ENCODE measurements around the gene NFATC2. TPM values are rescaled to one million over a fixed set of nuclear protein-coding genes. Genes with fewer than 3 reads are reported as not detected.

The NFATC2 gene
- total RNA-seq, 1 donor from 2014 or later = not detected

DNA sequence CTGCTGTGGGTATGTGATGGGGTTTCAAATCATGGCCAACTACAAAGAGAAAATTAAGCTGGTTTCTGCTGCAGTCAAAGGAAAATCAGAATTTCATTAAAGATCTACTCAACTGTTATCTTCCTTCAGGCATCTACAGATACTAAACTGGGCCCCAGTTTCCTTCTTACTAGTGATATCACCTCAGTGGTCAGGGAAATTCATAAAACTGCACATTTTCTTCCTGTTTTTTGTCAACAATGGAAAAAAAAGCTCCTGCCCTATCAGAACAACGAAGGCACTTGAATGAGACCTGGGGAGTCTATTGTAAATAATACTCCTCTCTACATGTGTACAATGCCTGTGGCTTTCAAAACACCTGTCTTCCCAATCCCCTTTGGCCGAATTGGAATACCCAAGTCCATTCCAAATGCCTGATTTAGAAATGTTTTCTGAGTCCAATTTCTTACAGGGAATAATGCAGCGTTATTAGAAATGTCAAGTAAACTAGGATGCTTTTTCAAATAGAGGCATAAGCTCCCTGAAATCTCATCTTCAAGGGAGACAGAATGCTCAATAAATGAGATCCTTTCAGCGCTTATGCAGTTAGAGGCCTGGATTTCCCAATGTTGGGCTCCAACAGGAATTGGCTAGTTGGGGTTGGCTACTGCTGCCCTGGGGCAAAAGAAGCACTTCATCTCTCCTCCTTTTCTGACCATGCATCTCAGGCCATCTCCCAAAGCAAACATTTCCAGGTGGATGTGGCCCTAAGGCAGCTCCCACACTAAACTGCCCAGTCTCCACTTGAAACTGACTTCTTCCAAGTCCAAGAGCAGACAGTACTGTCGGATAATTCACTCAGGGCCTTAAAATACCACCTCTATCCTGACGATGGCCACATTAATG lies 143.3 kb downstream of the NFATC2 start:
- no peak for DNase-seq (ENCODE audit: low read depth)

DNA sequence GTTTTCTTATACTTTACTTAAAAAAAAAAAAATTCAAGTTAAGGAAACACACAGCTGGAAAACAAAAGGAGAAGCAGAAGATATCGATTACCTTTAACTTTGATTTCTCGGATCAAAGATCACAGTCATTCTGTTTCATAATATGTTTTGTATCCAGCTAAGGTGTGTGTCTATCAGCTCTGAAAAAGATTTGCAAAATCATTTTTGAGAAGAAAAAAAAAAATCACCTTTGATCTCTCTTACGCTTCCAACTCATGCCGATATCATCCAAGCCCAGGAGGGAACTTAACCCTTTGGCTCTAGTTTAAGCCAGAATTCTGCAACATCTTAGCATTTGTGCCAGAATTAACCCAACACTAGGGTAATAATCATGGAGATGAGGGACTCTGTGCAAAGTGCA lies 144.0 kb downstream of the NFATC2 start:
- no peak for DNase-seq (ENCODE audit: low read depth)

- no peak for DNase-seq (ENCODE audit: low read depth)
Observed at GRCh38 chr20:51398083-51398482, 144.4 kb downstream of the NFATC2 start.

DNA sequence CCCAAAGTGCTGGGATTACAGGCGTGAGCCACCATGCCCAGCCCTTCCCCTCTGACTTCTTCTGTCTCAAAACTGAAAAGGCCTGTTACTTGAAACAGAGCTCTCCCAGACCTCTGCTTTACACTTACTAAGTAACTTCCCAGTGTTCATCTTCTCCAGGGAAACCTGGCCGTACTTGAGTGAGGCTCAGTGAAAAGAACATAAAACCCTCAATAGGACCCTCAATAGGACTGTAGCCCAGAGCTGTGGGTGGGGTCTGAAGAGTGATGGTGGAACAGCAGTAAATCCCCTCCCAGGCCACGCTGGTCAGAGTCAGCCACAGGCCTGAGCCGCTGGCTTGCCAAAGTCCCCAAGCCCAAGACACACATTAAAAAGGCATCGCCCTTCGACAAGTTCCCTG lies 145.4 kb downstream of the NFATC2 start:
- no peak for DNase-seq (ENCODE audit: low read depth)

DNA sequence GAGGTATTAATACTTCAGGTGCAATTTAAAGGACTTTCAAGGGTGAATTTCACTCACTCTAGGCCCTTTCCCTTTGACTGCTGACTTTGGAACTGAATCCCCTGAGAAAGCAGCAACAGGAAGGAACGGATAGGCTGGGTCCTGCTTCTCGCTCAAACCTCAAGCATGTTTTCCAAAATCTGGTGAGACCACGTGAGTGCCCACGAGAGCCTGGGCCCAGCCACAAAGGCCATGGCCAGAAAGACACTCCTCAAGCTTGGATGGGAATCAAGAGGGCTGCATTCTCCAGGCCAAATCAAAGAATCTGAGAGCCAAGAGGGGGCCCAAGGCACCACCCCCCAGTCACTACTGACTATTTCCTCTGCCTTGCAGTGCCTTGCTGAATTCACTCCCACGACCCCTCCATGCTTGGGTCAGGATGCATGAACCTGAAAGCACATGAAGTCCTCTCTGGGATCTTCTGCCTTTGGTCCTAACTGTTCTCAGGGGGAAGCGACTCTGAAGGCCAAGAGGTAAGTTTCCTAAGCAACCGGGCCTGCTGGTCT lies 146.1 kb downstream of the NFATC2 start:
- DNase-seq (ENCODE audit: low read depth) = peak; percentile 24

DNA sequence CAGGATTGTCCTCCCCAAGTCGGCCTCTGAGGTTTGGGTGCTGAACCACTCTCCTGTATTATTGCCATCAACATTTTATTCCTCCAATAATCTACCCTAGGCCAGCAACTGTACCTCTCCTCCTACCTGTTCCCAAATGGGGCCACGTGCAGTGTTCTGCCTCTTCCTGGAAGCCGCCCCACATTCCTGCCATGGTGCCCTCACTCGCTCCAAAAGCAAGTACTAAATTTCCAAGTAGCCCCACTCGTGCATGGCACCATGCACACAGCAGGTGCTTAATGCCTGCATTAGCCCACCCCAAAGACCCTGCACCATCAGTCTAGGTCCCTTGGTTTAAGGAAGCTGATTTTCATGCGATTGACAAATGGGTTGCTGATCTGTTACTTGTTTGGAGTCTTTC lies 147.8 kb downstream of the NFATC2 start:
- DNase-seq (ENCODE audit: low read depth) = no peak

DNA sequence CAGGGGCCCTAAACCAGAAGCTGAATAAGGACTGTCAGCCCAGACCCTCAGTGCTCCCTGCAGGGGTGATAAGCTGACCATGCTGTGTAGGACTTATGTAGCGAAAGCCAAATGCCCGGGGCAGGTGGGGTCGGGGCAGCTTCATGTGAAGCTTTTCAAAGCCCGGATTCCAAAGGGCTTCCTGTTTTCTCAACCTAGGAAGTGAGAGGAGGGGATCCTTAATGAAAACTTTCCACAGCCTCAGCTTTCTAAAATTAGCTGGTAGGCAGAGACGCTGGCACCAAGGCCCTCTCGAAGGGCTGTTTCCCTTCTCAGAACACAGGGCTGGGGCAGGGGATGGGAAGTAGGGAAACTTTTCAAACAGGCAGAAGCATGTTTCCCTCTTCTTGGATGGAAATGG lies 148.9 kb downstream of the NFATC2 start:
- DNase-seq (ENCODE audit: low read depth) = no peak

- no peak for DNase-seq (ENCODE audit: low read depth)
Observed at GRCh38 chr20:51392614-51393186, 149.8 kb downstream of the NFATC2 start.

DNA sequence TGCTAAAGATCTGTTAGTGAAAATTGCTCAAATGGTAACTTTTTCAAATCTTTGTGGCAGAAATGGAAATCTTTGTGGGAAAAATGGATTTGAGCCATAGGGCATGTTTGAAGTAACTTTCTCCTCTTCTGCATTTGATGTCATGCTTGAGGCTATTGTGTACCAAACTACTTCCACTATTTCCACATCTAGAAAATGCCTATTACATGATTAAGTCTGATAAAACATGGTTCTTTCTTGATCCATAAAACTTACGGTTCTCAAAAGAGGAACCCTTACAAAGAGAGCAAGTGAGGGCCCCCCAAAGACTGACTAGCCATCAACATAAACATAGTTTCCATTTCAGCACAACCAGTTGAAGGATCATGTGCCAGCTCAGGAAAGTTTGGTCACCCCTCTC lies 150.6 kb downstream of the NFATC2 start:
- no peak for DNase-seq (ENCODE audit: low read depth)

GRCh38 chr20:51389543-51390264 lies 152.8 kb downstream of the NFATC2 start:
- no peak for DNase-seq (ENCODE audit: low read depth)

GRCh38 chr20:51388756-51389542 lies 153.6 kb downstream of the NFATC2 start:
- DNase-seq (ENCODE audit: low read depth) = no peak

GRCh38 chr20:51388227-51388626 lies 154.3 kb downstream of the NFATC2 start:
- no peak for DNase-seq (ENCODE audit: low read depth)

- no peak for DNase-seq (ENCODE audit: low read depth)
Observed at GRCh38 chr20:51387125-51387875, 155.2 kb downstream of the NFATC2 start.

DNA sequence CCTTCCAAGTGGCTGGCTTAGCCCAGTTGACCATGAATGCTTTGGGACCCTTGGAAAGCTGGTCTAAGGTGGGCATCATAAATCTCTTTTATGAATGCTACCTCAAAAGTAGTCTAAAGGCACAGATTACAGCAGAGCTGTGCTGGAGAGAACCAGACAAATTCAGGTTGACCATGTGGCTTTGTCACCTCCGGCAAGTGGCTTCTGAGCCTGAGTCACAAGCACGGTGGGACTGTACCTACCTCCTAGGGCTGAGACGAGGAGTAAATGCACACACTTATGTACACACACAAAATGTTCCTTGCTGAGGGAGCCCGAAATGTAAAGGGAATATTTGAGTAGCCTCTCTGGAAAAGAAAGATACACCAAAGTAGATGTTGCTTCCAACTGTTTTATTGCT lies 155.9 kb downstream of the NFATC2 start:
- DNase-seq (ENCODE audit: low read depth) = no peak

GRCh38 chr20:51385646-51386530 lies 156.6 kb downstream of the NFATC2 start:
- DNase-seq (ENCODE audit: low read depth) = peak; percentile 38

DNA sequence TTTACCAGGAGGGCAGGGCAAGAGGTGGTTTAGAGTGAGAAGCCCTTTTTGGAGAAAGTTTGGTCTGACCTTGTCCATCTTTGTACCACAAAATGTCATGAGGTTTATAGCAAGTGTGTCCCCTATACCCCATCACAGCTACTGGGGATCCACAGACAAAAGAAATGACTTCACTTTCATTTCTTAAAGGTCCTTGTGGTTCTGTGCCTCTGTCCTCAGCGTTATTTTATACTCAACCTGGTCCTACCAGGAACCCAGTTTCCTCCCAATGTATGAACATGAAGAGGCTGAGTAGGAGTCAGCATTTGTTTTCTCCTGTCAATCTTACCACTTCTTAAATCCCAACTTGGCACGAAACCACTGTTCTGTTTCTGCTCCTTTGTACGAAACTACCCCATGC lies 157.6 kb downstream of the NFATC2 start:
- DNase-seq (ENCODE audit: low read depth) = no peak

GRCh38 chr20:51383891-51384510 lies 158.5 kb downstream of the NFATC2 start:
- no peak for DNase-seq (ENCODE audit: low read depth)

DNA sequence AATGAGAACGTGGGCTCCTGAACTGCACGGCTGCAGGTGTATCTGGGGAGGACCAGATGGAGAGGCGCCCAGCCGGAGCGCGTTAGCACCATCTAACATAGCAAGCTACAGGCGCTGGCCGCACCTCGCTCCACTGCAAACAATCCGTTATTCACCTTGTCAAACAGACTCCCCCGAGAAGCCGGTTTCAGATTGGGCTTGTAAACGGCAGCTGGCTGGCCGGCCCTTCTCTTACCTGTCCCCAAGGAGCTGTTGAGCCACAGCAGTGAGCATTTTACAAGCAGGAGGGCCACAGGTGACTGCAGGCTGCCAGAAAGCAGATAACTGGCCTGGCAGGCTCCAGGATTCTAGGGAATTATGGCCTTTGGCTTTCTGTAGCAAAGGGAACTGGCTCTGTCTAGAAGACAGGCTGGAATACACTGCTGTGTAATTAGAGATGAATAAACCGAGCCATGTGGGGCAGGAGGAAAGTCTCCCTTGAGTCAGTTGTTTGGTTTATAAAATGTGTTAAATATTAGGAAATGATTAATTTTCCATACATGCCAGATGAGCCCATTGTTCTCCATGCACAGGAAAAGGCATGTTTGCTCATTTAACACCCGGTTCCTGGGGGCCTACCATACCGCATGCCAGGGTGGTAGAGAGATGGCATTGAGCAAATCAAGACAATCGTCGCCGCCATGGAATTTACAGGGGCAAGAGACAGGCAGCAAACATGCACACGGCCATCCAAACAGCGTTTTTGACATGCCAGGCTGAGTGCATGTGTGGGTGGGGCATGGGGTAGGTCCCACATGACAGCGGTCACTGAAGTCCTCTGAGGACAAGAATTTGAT lies 159.3 kb downstream of the NFATC2 start:
- DNase-seq (ENCODE audit: low read depth) = no peak
